D721Med (cell line): ENCODE measurements around the gene OPCML.

Experiments used
- DNase-seq: peaks from one replicate; pipeline ENCODE4 v3.0.0; 2011; ENCODE audit warnings: low spot score; ENCODE audit not compliant: insufficient read length
- FAIRE-seq: peaks from 2 replicates; lab custom pipeline; 2011; peaks lifted over from hg19 to GRCh38; lab: Jason Lieb, UNC
- CTCF ChIP-seq: IDR thresholded peaks from 2 replicates; pipeline ENCODE4 v1.5.1; 2012; ENCODE audit warnings: mild to moderate bottlenecking, control low read depth; ENCODE audit not compliant: insufficient read depth; ENCODE audit errors: missing control alignments

The OPCML gene

GRCh38 chr11:133519560-133519959 is 12.7 kb downstream of the OPCML start:
- FAIRE-seq: no peak
- no peak for DNase-seq
- no peak for TF ChIP-seq CTCF

GRCh38 chr11:133518702-133519264 is 13.5 kb downstream of the OPCML start:
- TF ChIP-seq CTCF: no peak
- DNase-seq (no peak), FAIRE-seq (no peak)

- FAIRE-seq: no peak
- DNase-seq: no peak
- TF ChIP-seq CTCF: no peak
Observed at GRCh38 chr11:133516845-133517244, 15.5 kb downstream of the OPCML start.

- no peak for TF ChIP-seq CTCF
- DNase-seq (no peak), FAIRE-seq (no peak)
Observed at GRCh38 chr11:133515107-133515506, 17.2 kb downstream of the OPCML start.

- DNase-seq (no peak), FAIRE-seq (no peak)
Observed at GRCh38 chr11:133509924-133510697, 22.2 kb downstream of the OPCML start.

GRCh38 chr11:133508468-133508867 is 23.8 kb downstream of the OPCML start:
- DNase-seq (no peak), FAIRE-seq (no peak)
- TF ChIP-seq CTCF: no peak

More at GRCh38 chr11:133509924-133510697, 22.2 kb downstream of the OPCML start:
- TF ChIP-seq CTCF: no peak

GRCh38 chr11:133507185-133507584 is 25.1 kb downstream of the OPCML start:
- TF ChIP-seq CTCF: no peak
- FAIRE-seq (no peak), DNase-seq (no peak)
